H1 (cell line): ENCODE data around the gene TOGARAM1. TPM values are rescaled to one million over a fixed set of nuclear protein-coding genes. Genes with fewer than 3 reads are reported as not detected.

ENCODE experiments used
- CTCF ChIA-PET: fragments of 300-600 bp; sonication (Branson Sonifier 250); formaldehyde crosslinking; loops from one replicate; lab custom pipeline; 2021; ENCODE audit not compliant: partially characterized antibody; lab: Charles Lee
- POLR2A ChIA-PET: fragments of 300-600 bp; sonication (Branson Sonifier 250); formaldehyde crosslinking; loops from one replicate; lab custom pipeline; 2021; ENCODE audit warnings: inconsistent platforms; ENCODE audit not compliant: partially characterized antibody; lab: Charles Lee
- DNase-seq, 2 experiments: peaks; one replicate each; pipeline versions ENCODE4 v3.0.0 to v3.0.0-alpha.2; 2010 to 2022; ENCODE audit warnings: low spot score in 2 of 2, low read depth in 1 of 2, mixed read lengths in 1 of 2
- FAIRE-seq: peaks from 2 replicates; lab custom pipeline; 2011; peaks lifted over from hg19 to GRCh38; lab: Jason Lieb, UNC
- H2AFZ ChIP-seq: 2 replicates; pipeline ENCODE4 v1.8.1; 2012; ENCODE audit warnings: low read length, inconsistent platforms
- H2AK5ac ChIP-seq: 2 replicates; pipeline ENCODE4 v1.6.1; 2013; ENCODE audit warnings: low read depth, low read length
- H2BK120ac ChIP-seq: replicated peaks from 2 replicates; pipeline ENCODE3; 2013; ENCODE audit warnings: low read depth, low read length, inconsistent platforms
- H2BK12ac ChIP-seq: 2 replicates; pipeline ENCODE4 v1.6.1; 2013; ENCODE audit warnings: low read depth, low read length
- H2BK15ac ChIP-seq: 2 replicates; pipeline ENCODE4 v1.6.1; 2013; ENCODE audit warnings: low read length
- H2BK20ac ChIP-seq: 2 replicates; pipeline ENCODE4 v1.6.1; 2013; ENCODE audit warnings: low read length
- H2BK5ac ChIP-seq: 2 replicates; pipeline ENCODE4 v1.6.1; 2013; ENCODE audit warnings: low read depth, low read length
- H3K14ac ChIP-seq: 2 replicates; pipeline ENCODE4 v1.6.1; 2013; ENCODE audit warnings: inconsistent platforms; ENCODE audit not compliant: insufficient read length
- H3K18ac ChIP-seq: 2 replicates; pipeline ENCODE4 v1.6.1; 2013; ENCODE audit warnings: low read length; ENCODE audit errors: extremely low read depth
- H3K23ac ChIP-seq: 2 replicates; pipeline ENCODE4 v1.6.1; 2013; ENCODE audit warnings: inconsistent platforms; ENCODE audit not compliant: insufficient read length
- H3K23me2 ChIP-seq: 2 replicates; pipeline ENCODE4 v1.6.1; 2013; ENCODE audit warnings: low read depth, low read length
- H3K27ac ChIP-seq: 2 replicates; pipeline ENCODE4 v1.6.1; 2011; ENCODE audit warnings: low read depth, low read length, inconsistent platforms
- H3K27me3 ChIP-seq, 4 experiments: replicated peaks in 1 of 4; 1 replicate in 1 of 4; 2 replicates in 3 of 4; pipeline versions ENCODE4 v1.6.1 to v1.8.1; 2011 to 2013; ENCODE audit warnings: low read length in 3 of 4, mild to moderate bottlenecking in 3 of 4, inconsistent platforms in 2 of 4, mixed read lengths in 2 of 4, moderate library complexity in 1 of 4; ENCODE audit not compliant: control insufficient read depth in 3 of 4, insufficient read depth in 3 of 4; ENCODE audit errors: extremely low read depth in 1 of 4
- H3K36me3 ChIP-seq, 4 experiments: 2 replicates each; pipeline versions ENCODE4 v1.6.1 to v1.8.1; 2011 to 2013; ENCODE audit warnings: mild to moderate bottlenecking in 4 of 4, low read length in 3 of 4, moderate library complexity in 2 of 4, control low read depth in 1 of 4, inconsistent platforms in 1 of 4; ENCODE audit not compliant: insufficient read depth in 4 of 4, control insufficient read depth in 2 of 4
- H3K4ac ChIP-seq: replicated peaks from 2 replicates; pipeline ENCODE3; 2013; ENCODE audit warnings: low read length, low read depth, mixed read lengths, inconsistent platforms; ENCODE audit not compliant: insufficient read length
- H3K4me1 ChIP-seq, 4 experiments: replicated peaks in 1 of 4; 1 replicate in 1 of 4; 2 replicates in 3 of 4; pipeline versions ENCODE4 v1.6.1 to v1.8.1; 2011 to 2013; ENCODE audit warnings: low read length in 3 of 4, inconsistent platforms in 2 of 4, mixed read lengths in 1 of 4; ENCODE audit not compliant: insufficient read depth in 4 of 4, control insufficient read depth in 3 of 4
- H3K4me2 ChIP-seq, 2 experiments: 2 replicates each; pipeline versions ENCODE4 v1.6.1 to v1.8.1; 2011 to 2013; ENCODE audit warnings: low read depth in 2 of 2, low read length in 2 of 2, control low read depth in 1 of 2, inconsistent platforms in 1 of 2, mild to moderate bottlenecking in 1 of 2; ENCODE audit not compliant: insufficient read depth in 1 of 2
- H3K4me3 ChIP-seq, 4 experiments: fragments of 200-600, 300-600 bp in 1 of 4; sonication (generic), shearing (Covaris generic), sonication (Bioruptor Twin) in 1 of 4; 2 replicates each; pipeline versions ENCODE4 v1.5.1 to v1.8.1; 2011 to 2016; ENCODE audit warnings: low read length in 4 of 4, low read depth in 3 of 4, control low read depth in 2 of 4, inconsistent platforms in 2 of 4, mild to moderate bottlenecking in 2 of 4, mixed read lengths in 1 of 4, moderate library complexity in 1 of 4; ENCODE audit not compliant: insufficient read depth in 2 of 4; ENCODE audit errors: extremely low read depth in 1 of 4
- H3K56ac ChIP-seq: replicated peaks from 2 replicates; pipeline ENCODE3; 2013; ENCODE audit warnings: low read depth, mild to moderate bottlenecking, mixed read lengths, low read length, inconsistent platforms; ENCODE audit not compliant: insufficient read length
- H3K79me1 ChIP-seq: 2 replicates; pipeline ENCODE4 v1.6.1; 2013; ENCODE audit warnings: low read depth, low read length, control low read depth
- H3K79me2 ChIP-seq, 2 experiments: 2 replicates each; pipeline versions ENCODE4 v1.6.1 to v1.8.1; 2012 to 2013; ENCODE audit warnings: low read length in 2 of 2, mild to moderate bottlenecking in 2 of 2, inconsistent platforms in 1 of 2; ENCODE audit not compliant: insufficient read depth in 2 of 2, control insufficient read depth in 1 of 2
- H3K9ac ChIP-seq, 4 experiments: replicated peaks in 1 of 4; 1 replicate in 1 of 4; 2 replicates in 3 of 4; pipeline versions ENCODE4 v1.6.1 to v1.8.1; 2011 to 2013; ENCODE audit warnings: low read depth in 3 of 4, low read length in 3 of 4, control low read depth in 2 of 4, mild to moderate bottlenecking in 2 of 4, moderate library complexity in 2 of 4, inconsistent platforms in 1 of 4; ENCODE audit errors: extremely low read depth in 1 of 4
- H3K9me3 ChIP-seq, 2 experiments: 2 replicates each; pipeline versions ENCODE4 v1.6.1 to v1.8.1; 2012 to 2013; ENCODE audit warnings: mild to moderate bottlenecking in 2 of 2, moderate library complexity in 2 of 2, control low read depth in 1 of 2, inconsistent platforms in 1 of 2, low read depth in 1 of 2, low read length in 1 of 2, mixed read lengths in 1 of 2; ENCODE audit not compliant: insufficient read depth in 2 of 2
- H4K20me1 ChIP-seq, 2 experiments: replicated peaks in 1 of 2; 2 replicates each; pipeline versions ENCODE3 to v1.8.1; 2011 to 2013; ENCODE audit warnings: inconsistent platforms in 2 of 2, low read length in 2 of 2, mild to moderate bottlenecking in 1 of 2; ENCODE audit not compliant: insufficient read depth in 2 of 2, control insufficient read depth in 1 of 2
- H4K5ac ChIP-seq: 2 replicates; pipeline ENCODE4 v1.6.1; 2013; ENCODE audit warnings: low read length, low read depth, mixed read lengths, inconsistent platforms; ENCODE audit not compliant: insufficient read length
- H4K8ac ChIP-seq: 2 replicates; pipeline ENCODE4 v1.8.0; 2013; ENCODE audit warnings: mild to moderate bottlenecking, moderate library complexity, low read length, inconsistent platforms; ENCODE audit not compliant: insufficient read depth; ENCODE audit errors: extremely low read depth
- H4K91ac ChIP-seq: replicated peaks from 2 replicates; pipeline ENCODE3; 2013; ENCODE audit warnings: low read length, mixed read lengths, inconsistent platforms; ENCODE audit not compliant: insufficient read length
- ASH2L ChIP-seq: fragments of 200-600, 300-600 bp; sonication (generic); IDR thresholded peaks from one replicate; pipeline ENCODE4 v1.7.1; 2017; ENCODE audit warnings: low read length
- ATF2 ChIP-seq: IDR thresholded peaks from 2 replicates; pipeline ENCODE4 v1.6.1; 2012; ENCODE audit warnings: low read length, inconsistent platforms
- BCL11A ChIP-seq, 2 experiments: IDR thresholded peaks; one replicate each; pipeline ENCODE4 v1.6.1; 2011; ENCODE audit warnings: low read depth in 2 of 2, low read length in 2 of 2, mild to moderate bottlenecking in 2 of 2
- CBX5 ChIP-seq: fragments of 300-800, 300-1000 bp; sonication (generic); IDR thresholded peaks from 2 replicates; pipeline ENCODE4 v1.7.1; 2016; ENCODE audit warnings: antibody characterized with exemption, low read length, low read depth
- CHD1 ChIP-seq: IDR thresholded peaks from 2 replicates; pipeline ENCODE4 v1.6.1; 2012; ENCODE audit warnings: low read depth, low read length, improper control_type of control experiment
- FOSL1 ChIP-seq: IDR thresholded peaks from 2 replicates; pipeline ENCODE4 v1.6.1; 2011; ENCODE audit warnings: mild to moderate bottlenecking, low read depth, low read length, moderate library complexity; ENCODE audit not compliant: insufficient read depth
- GABPA ChIP-seq: IDR thresholded peaks from 2 replicates; pipeline ENCODE4 v1.6.1; 2011; ENCODE audit warnings: mild to moderate bottlenecking, low read length, moderate library complexity, borderline replicate concordance; ENCODE audit not compliant: insufficient read depth
- JUN ChIP-seq: IDR thresholded peaks from 2 replicates; pipeline ENCODE4 v1.6.1; 2011; ENCODE audit warnings: low read depth, mild to moderate bottlenecking, improper control_type of control experiment, low read length
- POLR2AphosphoS5 ChIP-seq: IDR thresholded peaks from 2 replicates; pipeline ENCODE4 v1.6.1; 2011; ENCODE audit warnings: low read depth, low read length
- SRF ChIP-seq: IDR thresholded peaks from 2 replicates; pipeline ENCODE4 v1.6.1; 2011; ENCODE audit warnings: mild to moderate bottlenecking, low read depth, low read length, moderate library complexity
- TAF1 ChIP-seq: IDR thresholded peaks from 2 replicates; pipeline ENCODE4 v1.6.1; 2011; ENCODE audit warnings: mild to moderate bottlenecking, low read depth, low read length
- TAF7 ChIP-seq: optimal IDR thresholded peaks from 2 replicates; pipeline ENCODE3; 2011; ENCODE audit warnings: low read depth, mild to moderate bottlenecking, inconsistent platforms, low read length, moderate library complexity, borderline replicate concordance
- TBP ChIP-seq: IDR thresholded peaks from 2 replicates; pipeline ENCODE4 v1.6.1; 2011; ENCODE audit warnings: low read depth, low read length, improper control_type of control experiment
- YY1 ChIP-seq: IDR thresholded peaks from 2 replicates; pipeline ENCODE4 v1.6.1; 2011; ENCODE audit warnings: low read depth, mild to moderate bottlenecking, low read length
- WGBS, 2 experiments: shearing (Covaris generic) in 1 of 2; methylation state at CpG; one replicate each; pipeline versions ENCODE4 v1.1.6 to v1.1.7; 2013 to 2015; ENCODE audit warnings: low lambda C conversion rate in 2 of 2, mixed read lengths in 2 of 2, inconsistent platforms in 1 of 2, low coverage in 1 of 2, missing lambda C conversion rate in 1 of 2; ENCODE audit not compliant: insufficient replicate concordance in 2 of 2, insufficient coverage in 1 of 2, insufficient read length in 1 of 2; ENCODE audit errors: extremely low coverage in 1 of 2, missing lambda C conversion rate in 1 of 2; 5-methylcytosine and 5-hydroxymethylcytosine counted together
- polyA plus RNA-seq, 7 experiments: library from polyadenylated mRNA; depleted of rRNA in 3 of 7; stranded (reverse) in 5 of 7; unstranded in 2 of 7; fragments of >200 nt in 5 of 7; fragments of 200-250 nt in 2 of 7; gene quantifications; 1 replicate in 5 of 7; 2 replicates in 1 of 7; 4 replicates in 1 of 7; pipeline versions ENCODE4 v1.2.1 to v1.2.3, GENCODE V29; 2011 to 2013; ENCODE audit warnings: missing spikeins in 2 of 7, mixed read lengths in 2 of 7
- total RNA-seq: library from RNA; stranded (reverse); fragmentation: NEBNext Ultra II Directional; extraction: Animal tissue kit (Norgen Biotek cat#: 25700); gene quantifications from 2 replicates; pipeline ENCODE4 v1.2.1, GENCODE V29; 2021

TOGARAM1 gene
- total and polyA plus RNA-seq, 2 of the 8 experiments (the other 6 are each of a cell fraction or from before 2014, with no cell fraction given): 2.5 to 6.8 TPM

- Histone ChIP-seq H2AK5ac (no peak overlapping the region), H3K79me2 (no peaks in the 10 kb centered on the region), H2AFZ (no peak overlapping the region), H3K14ac (no peak overlapping the region), H4K20me1 (no peaks in the 10 kb centered on the region), H3K36me3 (peaks cover 0 to 23% (median 10%) of the 10 kb centered on the region in 4 experiments; a peak in 5 of 8 replicates), H3K4me2 (no peak overlapping the region), H2BK15ac (no peak overlapping the region), H3K79me1 (no peaks in the 10 kb centered on the region), H2BK5ac (no peak overlapping the region), H3K23me2 (no peaks in the 10 kb centered on the region), H3K4ac (no peak overlapping the region), H3K4me1 (no peaks in the 10 kb centered on the region), H2BK12ac (no peak overlapping the region), H3K9me3 (peaks cover 14 to 16% of the 10 kb centered on the region in 2 experiments), H4K5ac (no peak overlapping the region), H2BK20ac (no peak overlapping the region), H2BK120ac (no peak overlapping the region), H3K27ac (no peak overlapping the region), H3K9ac (no peak overlapping the region), H3K4me3 (no peak overlapping the region), H3K27me3 (no peaks in the 10 kb centered on the region), H4K91ac (no peak overlapping the region), H3K23ac (no peak overlapping the region), H3K18ac (no peak overlapping the region), H4K8ac (no peak overlapping the region), H3K56ac (no peak overlapping the region)
- DNase-seq (no peak), FAIRE-seq (no peak)
- ChIA-PET POLR2A (no interaction called here), CTCF (interaction anchor here (1.1 kb wide), 1 partner anchor 13 kb away, joined by 3 read pairs; no protein-coding TSS in a partner anchor)
- WGBS, 2 experiments: 83% methylated on average over 2 of the region's 2 CpGs; no CpG with 5 or more reads in 1 of the 2 experiments
- TF ChIP-seq CBX5 (no peak), SRF (no peak), POLR2AphosphoS5 (no peak), TAF1 (no peak), GABPA (no peak), FOSL1 (no peak), YY1 (no peak), ATF2 (no peak), BCL11A (IDR thresholded peaks at IDR 0.05; ENCODE audit: low read depth in 2 of 2, low read length in 2 of 2) (no peak), CHD1 (no peak), ASH2L (no peak), TBP (no peak), TAF7 (no peak), JUN (no peak)
Measured at GRCh38 chr14:45039390-45039789, 77.4 kb downstream of the TOGARAM1 start.
